Measurements from ENCODE around the gene PHF21B.

GRCh38 chr22:44909241-44909640 is 100.6 kb downstream of the PHF21B start:
- TF ChIP-seq CTCF (IDR thresholded peaks at IDR 0.05): no peak
- TF ChIP-seq POLR2A (IDR thresholded peaks at IDR 0.05): no peak
